ENCODE measurements around the gene RUBCN.
"Not testable (repeated sequence)": the region's sequence is repeated elsewhere in the genome, so short reads cannot be mapped to it uniquely, and the experiment has no call there.

The RUBCN gene

GRCh38 chr3:197733042-197733441 lies 3.7 kb downstream of the RUBCN start:
- FAIRE-seq = no peak

- FAIRE-seq = not testable (repeated sequence)
Measured at GRCh38 chr3:197731483-197731882, 5.2 kb downstream of the RUBCN start.

- not testable (repeated sequence) for FAIRE-seq
Measured at GRCh38 chr3:197730770-197731169, 5.9 kb downstream of the RUBCN start.

DNA sequence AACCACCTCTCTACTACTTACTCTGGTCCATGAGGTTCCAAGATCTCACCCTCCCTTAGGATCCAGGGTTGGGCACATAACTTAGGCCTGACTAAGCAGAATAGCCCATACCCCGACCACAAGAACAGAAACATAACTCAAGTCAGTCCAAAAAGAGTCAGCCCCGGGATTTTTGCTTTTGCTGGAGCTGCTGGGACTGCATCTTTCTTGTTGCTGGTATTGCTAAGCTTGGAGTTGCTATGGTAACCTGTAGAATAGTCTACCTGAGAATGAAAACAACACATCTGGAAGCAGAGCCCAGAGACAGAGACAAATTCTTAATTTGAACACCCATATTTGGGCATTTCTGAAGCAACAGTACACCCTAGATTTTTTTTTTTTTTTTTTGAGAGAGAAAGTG lies 6.5 kb downstream of the RUBCN start:
- no peak for FAIRE-seq

- no peak for FAIRE-seq
Measured at GRCh38 chr3:197728487-197728886, 8.2 kb downstream of the RUBCN start.

DNA sequence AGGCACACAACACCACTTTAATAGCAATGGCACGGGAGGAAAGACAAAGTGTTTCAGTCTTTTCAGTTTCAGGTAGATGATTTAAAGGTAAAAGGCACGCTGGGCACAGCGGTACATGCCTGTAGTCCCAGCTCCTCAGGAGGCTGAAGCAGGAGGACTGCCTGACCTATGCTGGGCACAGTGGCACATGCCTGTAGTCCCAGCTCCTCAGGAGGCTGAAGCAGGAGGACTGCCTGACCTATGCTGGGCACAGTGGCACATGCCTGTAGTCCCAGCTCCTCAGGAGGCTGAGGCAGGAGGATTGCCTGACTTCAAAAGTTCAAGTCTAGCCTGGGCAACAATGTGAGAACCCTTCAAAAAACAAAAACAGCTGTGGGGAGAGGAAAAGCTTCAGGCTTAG lies 8.8 kb downstream of the RUBCN start:
- not testable (repeated sequence) for FAIRE-seq

DNA sequence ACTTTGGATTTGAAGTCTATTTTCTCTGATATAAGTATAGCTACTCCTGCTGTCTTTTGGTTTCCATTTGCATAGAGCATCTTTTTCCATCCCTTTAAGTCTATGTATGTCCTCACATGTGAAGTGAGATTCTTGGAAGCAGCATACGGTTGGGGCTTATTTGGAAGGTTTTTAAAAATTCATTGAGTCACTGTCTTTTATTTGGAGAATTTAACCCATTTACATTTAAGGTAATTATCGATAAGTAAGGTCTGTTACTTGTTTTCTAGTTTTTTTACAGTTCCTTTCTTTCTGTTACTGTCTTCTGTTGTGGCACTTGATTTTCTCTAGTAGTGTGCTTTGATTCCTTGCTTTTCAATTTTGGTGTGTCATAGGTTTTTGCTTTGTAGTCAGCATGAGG lies 14.0 kb downstream of the RUBCN start:
- no peak for FAIRE-seq

- no peak for FAIRE-seq
Measured at GRCh38 chr3:197720694-197721093, 16.0 kb downstream of the RUBCN start.

- no peak for FAIRE-seq
Measured at GRCh38 chr3:197718891-197719290, 17.8 kb downstream of the RUBCN start.

GRCh38 chr3:197714251-197714650 lies 22.5 kb downstream of the RUBCN start:
- FAIRE-seq = no peak

DNA sequence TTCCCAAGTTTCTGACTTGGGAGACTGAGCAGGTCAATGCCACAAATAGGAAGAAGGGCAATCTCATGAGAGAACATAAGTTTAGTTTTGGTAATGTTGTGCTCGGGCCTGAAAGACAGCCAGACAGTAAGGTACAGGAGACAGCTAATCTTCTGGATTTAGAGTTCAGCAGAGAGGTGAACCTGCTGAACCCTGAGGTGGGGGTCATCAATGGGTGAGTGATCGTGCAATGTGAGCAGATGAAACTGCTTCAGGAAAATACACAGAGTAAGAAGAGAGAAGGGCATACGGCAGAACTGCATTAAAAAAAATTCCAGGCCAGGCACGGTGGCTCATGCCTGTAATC lies 23.3 kb downstream of the RUBCN start:
- FAIRE-seq = no peak

DNA sequence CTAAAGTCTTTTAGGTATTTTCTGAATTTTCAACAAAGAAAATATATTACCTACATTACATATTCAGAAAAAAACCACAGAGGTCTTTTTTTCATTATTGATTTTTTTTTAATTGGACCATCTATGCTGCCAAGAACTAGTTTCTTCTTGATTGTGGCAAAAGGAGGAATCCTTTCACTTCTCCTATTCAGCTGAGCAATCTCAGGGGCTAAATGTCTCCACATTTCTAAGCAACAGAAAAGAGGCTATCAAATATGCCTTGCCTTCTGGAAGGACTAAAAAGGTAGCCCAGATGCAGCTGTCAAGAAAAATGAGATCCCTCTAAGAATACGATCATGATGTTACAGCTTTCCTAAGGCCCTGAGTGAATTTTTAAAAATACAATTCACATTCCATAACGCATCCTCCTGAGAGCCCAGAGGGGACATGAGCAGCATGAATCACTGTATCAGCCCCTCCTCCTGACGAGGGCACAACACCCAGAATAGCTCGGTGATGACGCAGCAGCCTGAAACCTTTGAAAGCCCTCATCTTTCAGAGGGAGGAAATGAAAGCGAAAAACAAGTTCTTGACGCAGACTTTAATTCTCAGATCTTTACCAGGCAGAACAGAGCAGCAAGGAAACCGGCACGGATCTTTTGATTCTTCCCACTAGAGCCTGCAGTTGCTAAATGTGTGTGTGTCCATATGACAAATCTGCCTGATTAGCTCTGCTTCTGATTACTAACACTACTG lies 24.6 kb downstream of the RUBCN start:
- FAIRE-seq = no peak

DNA sequence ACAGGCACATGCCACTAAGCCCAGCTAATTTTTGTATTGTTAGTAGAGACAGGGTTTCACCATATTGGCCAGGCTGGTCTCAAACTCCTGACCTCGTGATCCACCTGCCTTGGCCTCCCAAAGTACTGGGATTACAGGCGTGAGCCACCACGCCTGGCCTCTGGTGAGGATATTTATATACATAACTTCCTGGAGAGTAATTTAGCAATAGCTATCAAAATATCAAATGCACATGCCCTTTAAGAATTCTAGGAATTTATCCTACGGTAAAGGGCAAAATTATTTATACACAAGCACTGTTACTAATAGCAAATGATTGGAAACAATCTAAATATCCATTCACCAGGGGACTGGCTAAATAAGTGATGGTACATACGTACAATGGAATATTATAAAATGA lies 25.7 kb downstream of the RUBCN start:
- FAIRE-seq = not testable (repeated sequence)

DNA sequence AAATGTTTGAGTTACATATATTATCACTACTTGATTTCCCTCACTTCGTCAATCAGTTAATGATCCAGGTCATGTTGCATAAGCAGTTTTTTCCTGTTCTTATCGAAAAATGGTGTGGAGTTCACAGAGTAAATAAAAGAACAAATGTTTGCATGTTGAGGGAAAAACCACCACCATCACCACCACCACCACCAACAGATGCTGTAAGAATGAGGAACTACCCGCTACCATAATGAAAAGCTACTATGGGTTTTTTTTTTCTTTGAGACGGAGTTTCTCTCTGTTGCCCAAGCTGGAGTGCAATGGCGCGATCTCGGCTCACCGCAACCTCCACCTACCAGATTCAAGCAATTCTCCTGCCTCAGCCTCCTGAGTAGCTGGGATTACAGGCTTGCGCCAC lies 27.6 kb downstream of the RUBCN start:
- no peak for FAIRE-seq

DNA sequence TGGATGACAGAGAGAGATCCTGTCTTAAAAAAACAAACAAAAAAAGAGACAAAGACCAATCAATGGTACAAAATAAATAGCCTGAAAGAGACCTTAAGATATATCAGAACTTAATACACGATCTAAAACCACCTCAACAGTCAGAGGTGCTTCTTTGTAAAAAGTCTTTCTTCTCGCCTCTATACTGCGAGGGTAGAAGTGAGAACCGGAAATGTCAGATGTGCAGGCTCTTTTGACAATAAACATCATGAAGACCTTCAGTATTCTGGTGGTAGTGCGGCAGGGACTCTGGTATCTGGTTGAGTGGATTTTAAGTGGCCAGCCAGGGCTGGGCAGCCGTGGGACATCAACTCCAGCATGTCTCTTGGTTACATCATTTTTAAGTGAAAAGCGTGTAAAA lies 30.0 kb downstream of the RUBCN start:
- no peak for FAIRE-seq

DNA sequence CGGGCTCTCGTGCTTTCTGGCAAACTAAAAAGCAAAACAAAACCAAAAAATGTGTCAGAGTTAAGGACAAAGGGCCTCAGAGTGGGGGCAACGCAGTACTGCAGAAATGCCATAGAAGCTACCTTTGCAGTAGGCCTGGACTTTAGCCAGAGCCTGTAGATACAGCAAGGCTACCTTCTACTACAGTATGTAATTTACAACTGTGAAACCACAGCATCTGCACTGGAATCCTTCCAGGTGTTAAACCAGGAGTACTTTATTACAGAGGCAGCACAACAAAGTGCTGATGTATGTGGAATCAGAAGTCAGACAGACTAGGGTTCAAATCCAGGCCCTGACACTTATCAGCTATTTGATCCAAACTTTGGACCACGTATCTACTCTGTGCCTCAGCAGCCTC lies 34.9 kb downstream of the RUBCN start:
- no peak for FAIRE-seq

GRCh38 chr3:197700095-197700494 lies 36.6 kb downstream of the RUBCN start:
- no peak for FAIRE-seq

DNA sequence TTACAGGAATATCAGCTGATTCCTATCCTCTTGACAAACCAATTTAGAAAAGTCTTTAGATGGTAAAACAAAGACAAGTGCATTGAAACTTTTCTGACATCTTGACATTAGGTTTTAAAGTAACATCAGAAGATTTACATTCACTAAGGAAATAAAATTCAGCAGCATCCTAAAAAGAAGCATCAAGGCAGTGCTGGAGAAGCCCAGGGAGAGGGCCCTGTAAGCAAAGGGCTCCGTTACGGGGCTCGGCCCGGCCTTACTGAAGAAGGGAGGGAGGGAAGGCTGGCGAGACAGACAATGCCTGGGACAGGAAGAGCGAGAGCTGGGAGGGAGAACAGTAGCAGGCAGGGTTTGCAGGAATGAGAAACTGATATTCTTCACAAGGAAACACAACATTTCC lies 39.3 kb downstream of the RUBCN start:
- no peak for FAIRE-seq

GRCh38 chr3:197694251-197694650 lies 42.5 kb downstream of the RUBCN start:
- no peak for FAIRE-seq

DNA sequence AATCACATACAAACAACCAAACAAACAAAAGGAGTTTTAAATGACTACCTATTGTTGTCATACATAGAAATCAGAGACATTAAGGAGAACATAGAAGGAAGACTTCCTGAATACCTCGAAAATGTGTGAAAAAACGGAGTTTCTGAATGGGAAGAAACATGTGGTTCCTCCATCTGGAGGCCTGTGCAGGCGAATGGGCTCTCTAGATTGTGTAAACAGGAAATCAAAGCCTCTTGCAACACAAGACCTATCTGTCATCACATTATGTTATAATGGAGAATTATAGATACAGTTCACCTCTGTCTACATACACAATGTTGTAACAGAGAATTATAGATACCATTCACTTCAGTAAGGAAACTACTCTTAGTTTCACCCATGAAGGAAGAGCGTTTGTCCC lies 44.1 kb downstream of the RUBCN start:
- FAIRE-seq = no peak

GRCh38 chr3:197690754-197691153 lies 46.0 kb downstream of the RUBCN start:
- FAIRE-seq = no peak

DNA sequence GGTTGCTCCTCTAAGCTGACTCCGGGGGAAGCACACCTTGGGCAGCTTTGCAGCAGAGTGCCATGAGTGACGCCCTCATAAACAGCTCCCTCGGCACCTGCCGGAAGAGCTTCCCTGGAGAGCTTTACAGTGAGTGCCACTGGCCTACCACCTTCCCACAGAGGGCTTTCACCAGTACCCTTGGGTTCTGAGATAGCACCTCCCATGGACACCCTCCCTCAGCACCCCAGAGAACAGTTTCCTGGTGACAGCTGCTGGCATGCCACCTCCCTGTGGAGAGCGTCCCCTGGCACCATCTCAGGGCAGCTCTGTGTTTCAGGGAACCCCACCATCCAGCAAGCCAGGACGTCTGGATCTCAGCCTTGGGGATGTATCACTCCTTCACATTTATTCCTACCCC lies 49.1 kb downstream of the RUBCN start:
- no peak for FAIRE-seq

- FAIRE-seq = no peak
Measured at GRCh38 chr3:197686899-197687298, 49.8 kb downstream of the RUBCN start.

- no peak for FAIRE-seq
Measured at GRCh38 chr3:197685546-197685945, 51.2 kb downstream of the RUBCN start.

GRCh38 chr3:197683191-197683590 lies 53.5 kb downstream of the RUBCN start:
- FAIRE-seq = no peak
